ENCODE data around the gene CEP170. TPM values are rescaled to one million over a fixed set of nuclear protein-coding genes. Genes with fewer than 3 reads are reported as not detected.
A peak's percentile ranks its signal among the peaks of the same experiment; 100 is the strongest.

Gene CEP170
- total RNA-seq, 1 donor from 2014 or later: 164 TPM

DNA sequence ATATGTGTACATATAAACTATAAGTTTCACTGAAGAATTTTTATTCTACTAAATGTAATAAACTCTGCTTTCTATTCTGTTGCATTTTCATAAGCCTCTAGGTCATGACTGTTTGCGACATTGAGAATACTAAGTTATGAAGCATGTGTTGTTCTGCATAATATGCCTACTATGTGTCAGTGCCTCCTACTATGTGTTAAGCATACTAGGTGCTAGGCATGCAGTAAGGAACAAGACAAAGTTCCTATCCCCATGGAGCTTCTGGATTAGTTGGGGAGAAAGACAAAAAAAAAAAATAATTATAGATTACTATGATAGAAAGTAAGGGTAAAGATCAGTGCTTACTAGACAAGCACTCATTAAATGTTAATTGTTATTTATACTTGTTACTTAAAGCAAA, 2.1 kb upstream of the CEP170 start:
- no peaks in the 10 kb centered on the region for H3K9me3 Mint-ChIP-seq (ENCODE audit: unreplicated experiment)
- peaks cover 10% of the 10 kb centered on the region for H4K20me1 ChIP-seq (ENCODE audit: insufficient read depth, low read length)
- FAIRE-seq: no peak
- H3K4me3 ChIP-seq (ENCODE audit: insufficient read depth, low read depth, low read length): peak overlapping the region; percentile 97
- H3K36me3 ChIP-seq (ENCODE audit: insufficient read depth, low read length): no peaks in the 10 kb centered on the region
- H3K79me2 ChIP-seq (ENCODE audit: insufficient read depth, low read length): peaks cover 88% of the 10 kb centered on the region
- H3K27me3 ChIP-seq (ENCODE audit: insufficient read depth, low read length): no peaks in the 10 kb centered on the region
- H3K27me3 Mint-ChIP-seq (ENCODE audit: low read depth, unreplicated experiment): no peaks in the 10 kb centered on the region
- no peaks in the 10 kb centered on the region for H3K9me3 ChIP-seq (ENCODE audit: insufficient read depth, low read depth, low read length)
- H3K9ac ChIP-seq (ENCODE audit: low read length): peak overlapping the region; percentile 95
- peaks cover 8% of the 10 kb centered on the region for H3K36me3 Mint-ChIP-seq (ENCODE audit: low read depth, unreplicated experiment)
- H3K27ac Mint-ChIP-seq (ENCODE audit: unreplicated experiment): no peak overlapping the region
- H3K27ac ChIP-seq (ENCODE audit: low read depth, low read length): no peak overlapping the region
- TF ChIP-seq EZH2 (IDR thresholded peaks at IDR 0.05; ENCODE audit: insufficient read depth, low read length): no peak
- TF ChIP-seq, protein P1, sequence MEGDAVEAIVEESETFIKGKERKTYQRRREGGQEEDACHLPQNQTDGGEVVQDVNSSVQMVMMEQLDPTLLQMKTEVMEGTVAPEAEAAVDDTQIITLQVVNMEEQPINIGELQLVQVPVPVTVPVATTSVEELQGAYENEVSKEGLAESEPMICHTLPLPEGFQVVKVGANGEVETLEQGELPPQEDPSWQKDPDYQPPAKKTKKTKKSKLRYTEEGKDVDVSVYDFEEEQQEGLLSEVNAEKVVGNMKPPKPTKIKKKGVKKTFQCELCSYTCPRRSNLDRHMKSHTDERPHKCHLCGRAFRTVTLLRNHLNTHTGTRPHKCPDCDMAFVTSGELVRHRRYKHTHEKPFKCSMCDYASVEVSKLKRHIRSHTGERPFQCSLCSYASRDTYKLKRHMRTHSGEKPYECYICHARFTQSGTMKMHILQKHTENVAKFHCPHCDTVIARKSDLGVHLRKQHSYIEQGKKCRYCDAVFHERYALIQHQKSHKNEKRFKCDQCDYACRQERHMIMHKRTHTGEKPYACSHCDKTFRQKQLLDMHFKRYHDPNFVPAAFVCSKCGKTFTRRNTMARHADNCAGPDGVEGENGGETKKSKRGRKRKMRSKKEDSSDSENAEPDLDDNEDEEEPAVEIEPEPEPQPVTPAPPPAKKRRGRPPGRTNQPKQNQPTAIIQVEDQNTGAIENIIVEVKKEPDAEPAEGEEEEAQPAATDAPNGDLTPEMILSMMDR (IDR thresholded peaks at IDR 0.05; ENCODE audit: insufficient read depth, low read depth, low read length): no peak
- peak overlapping the region; percentile 95 for H3K4me3 Mint-ChIP-seq (ENCODE audit: unreplicated experiment)
- peaks cover 14% of the 10 kb centered on the region for H3K4me1 ChIP-seq (ENCODE audit: insufficient read depth, low read length)
- peaks cover 4% of the 10 kb centered on the region for H3K4me1 Mint-ChIP-seq (ENCODE audit: low read depth, unreplicated experiment)
- no peak overlapping the region for H2AFZ ChIP-seq (ENCODE audit: low read depth, low read length)
- no peak for DNase-seq (ENCODE audit: low read depth)
- H3K4me2 ChIP-seq (ENCODE audit: low read length): peak overlapping the region; percentile 92

- Mint-ChIP-seq H3K4me3 (ENCODE audit: unreplicated experiment) (peak overlapping the region; percentile 95), H3K36me3 (ENCODE audit: low read depth, unreplicated experiment) (peaks cover 8% of the 10 kb centered on the region), H3K27me3 (ENCODE audit: low read depth, unreplicated experiment) (no peaks in the 10 kb centered on the region), H3K27ac (ENCODE audit: unreplicated experiment) (no peak overlapping the region), H3K9me3 (ENCODE audit: unreplicated experiment) (no peaks in the 10 kb centered on the region), H3K4me1 (ENCODE audit: low read depth, unreplicated experiment) (peaks cover 7% of the 10 kb centered on the region)
- no peaks in the 10 kb centered on the region for H3K9me3 ChIP-seq (ENCODE audit: insufficient read depth, low read depth, low read length)
- peaks cover 15% of the 10 kb centered on the region for H4K20me1 ChIP-seq (ENCODE audit: insufficient read depth, low read length)
- H3K4me1 ChIP-seq (ENCODE audit: insufficient read depth, low read length): peaks cover 14% of the 10 kb centered on the region
- peak overlapping the region; percentile 93 for H3K27ac ChIP-seq (ENCODE audit: low read depth, low read length)
- DNase-seq (ENCODE audit: low read depth): no peak
- peak overlapping the region; percentile 95 for H3K9ac ChIP-seq (ENCODE audit: low read length)
- no peaks in the 10 kb centered on the region for H3K36me3 ChIP-seq (ENCODE audit: insufficient read depth, low read length)
- H3K27me3 ChIP-seq (ENCODE audit: insufficient read depth, low read length): no peaks in the 10 kb centered on the region
- peak overlapping the region; percentile 76 for H2AFZ ChIP-seq (ENCODE audit: low read depth, low read length)
- peaks cover 94% of the 10 kb centered on the region for H3K79me2 ChIP-seq (ENCODE audit: insufficient read depth, low read length)
- H3K4me3 ChIP-seq (ENCODE audit: insufficient read depth, low read depth, low read length): peak overlapping the region; percentile 97
- H3K4me2 ChIP-seq (ENCODE audit: low read length): peak overlapping the region; percentile 92
- TF ChIP-seq, protein P1 (IDR thresholded peaks at IDR 0.05; ENCODE audit: insufficient read depth, low read depth, low read length): no peak
- no peak for TF ChIP-seq EZH2 (IDR thresholded peaks at IDR 0.05; ENCODE audit: insufficient read depth, low read length)
- no peak for FAIRE-seq
Measured at GRCh38 chr1:243256590-243256989, 1.5 kb upstream of the CEP170 start.

DNA sequence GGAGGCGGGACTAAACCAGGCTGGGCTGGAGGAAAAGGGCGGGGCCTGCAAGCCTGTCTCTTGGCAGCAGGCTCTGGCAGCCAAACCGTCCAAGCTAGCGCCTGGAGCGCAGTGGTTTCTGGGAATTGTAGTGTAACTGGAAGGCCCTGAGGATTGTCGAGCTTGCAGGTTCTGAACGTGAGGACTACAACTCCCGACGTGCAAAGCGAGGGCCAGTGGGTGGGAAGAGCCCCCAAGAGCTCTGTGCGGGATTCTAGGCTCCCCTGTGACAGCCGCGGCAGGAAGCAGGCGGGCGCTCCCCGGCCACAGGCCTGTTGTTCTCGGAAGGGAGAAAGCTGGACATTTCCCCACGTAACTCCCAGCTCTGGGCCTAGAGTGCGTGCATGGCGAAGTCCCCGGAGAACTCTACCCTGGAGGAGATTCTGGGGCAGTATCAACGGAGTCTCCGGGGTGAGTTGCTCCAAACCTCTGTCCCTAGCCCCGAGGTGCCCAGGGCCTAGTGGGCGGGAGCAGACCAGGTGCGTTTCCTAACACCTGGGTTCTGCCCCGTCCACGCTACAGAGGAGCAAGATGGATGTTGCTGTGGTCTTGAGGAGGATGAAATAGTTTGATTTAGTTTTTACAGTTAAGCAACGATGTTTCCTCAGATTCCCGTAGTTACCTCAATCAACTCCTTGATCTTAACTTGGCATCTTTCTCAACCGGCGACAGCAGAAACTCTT, 871 bp upstream of the CEP170 start, which contains the start of gene SDCCAG8:
TSS of gene SDCCAG8 (plus strand) at position 251 of the 722 bp plus-strand sequence. CDS start at position 384, 133 bp downstream.
- no peaks in the 10 kb centered on the region for H3K9me3 ChIP-seq (ENCODE audit: insufficient read depth, low read depth, low read length)
- FAIRE-seq: peak; percentile 71
- TF ChIP-seq, protein P1 (IDR thresholded peaks at IDR 0.05; ENCODE audit: insufficient read depth, low read depth, low read length): no peak
- no peak for TF ChIP-seq EZH2 (IDR thresholded peaks at IDR 0.05; ENCODE audit: insufficient read depth, low read length)
- Mint-ChIP-seq H3K27me3 (ENCODE audit: low read depth, unreplicated experiment) (no peaks in the 10 kb centered on the region), H3K4me1 (ENCODE audit: low read depth, unreplicated experiment) (peaks cover 11% of the 10 kb centered on the region), H3K4me3 (ENCODE audit: unreplicated experiment) (peak within 1 kb of the TSS; percentile 95), H3K36me3 (ENCODE audit: low read depth, unreplicated experiment) (peaks cover 8% of the 10 kb centered on the region), H3K9me3 (ENCODE audit: unreplicated experiment) (no peaks in the 10 kb centered on the region), H3K27ac (ENCODE audit: unreplicated experiment) (peak within 1 kb of the TSS; percentile 99)
- peak within 1 kb of the TSS; percentile 95 for H3K9ac ChIP-seq (ENCODE audit: low read length)
- peaks cover 21% of the 10 kb centered on the region for H4K20me1 ChIP-seq (ENCODE audit: insufficient read depth, low read length)
- no peaks in the 10 kb centered on the region for H3K36me3 ChIP-seq (ENCODE audit: insufficient read depth, low read length)
- H3K27ac ChIP-seq (ENCODE audit: low read depth, low read length): peak within 1 kb of the TSS; percentile 93
- peak within 1 kb of the TSS; percentile 78 for H2AFZ ChIP-seq (ENCODE audit: low read depth, low read length)
- no peaks in the 10 kb centered on the region for H3K27me3 ChIP-seq (ENCODE audit: insufficient read depth, low read length)
- H3K79me2 ChIP-seq (ENCODE audit: insufficient read depth, low read length): peaks cover 95% of the 10 kb centered on the region
- H3K4me3 ChIP-seq (ENCODE audit: insufficient read depth, low read depth, low read length): peak within 1 kb of the TSS; percentile 97
- H3K4me2 ChIP-seq (ENCODE audit: low read length): peak within 1 kb of the TSS; percentile 92
- peak; percentile 99 for DNase-seq (ENCODE audit: low read depth)
- peaks cover 15% of the 10 kb centered on the region for H3K4me1 ChIP-seq (ENCODE audit: insufficient read depth, low read length)

Data from astrocyte (in vitro differentiated cells and primary cell).